Renal cortical epithelial cell (primary cell): ENCODE data around the gene MYO9A. TPM values are rescaled to one million over a fixed set of nuclear protein-coding genes. Genes with fewer than 3 reads are reported as not detected.
A peak's percentile ranks its signal among the peaks of the same experiment; 100 is the strongest.

Experiments
- DNase-seq: peaks from one replicate; pipeline ENCODE4 v3.0.0-alpha.2; 2011; ENCODE audit warnings: low read depth
- total RNA-seq: library from RNA; depleted of rRNA; stranded (reverse); fragments of >200 nt; gene quantifications from 2 replicates; pipeline ENCODE4 v1.2.3, GENCODE V29; 2014

Gene MYO9A
- total RNA-seq, 1 donor from 2014 or later, result 111 TPM

DNA sequence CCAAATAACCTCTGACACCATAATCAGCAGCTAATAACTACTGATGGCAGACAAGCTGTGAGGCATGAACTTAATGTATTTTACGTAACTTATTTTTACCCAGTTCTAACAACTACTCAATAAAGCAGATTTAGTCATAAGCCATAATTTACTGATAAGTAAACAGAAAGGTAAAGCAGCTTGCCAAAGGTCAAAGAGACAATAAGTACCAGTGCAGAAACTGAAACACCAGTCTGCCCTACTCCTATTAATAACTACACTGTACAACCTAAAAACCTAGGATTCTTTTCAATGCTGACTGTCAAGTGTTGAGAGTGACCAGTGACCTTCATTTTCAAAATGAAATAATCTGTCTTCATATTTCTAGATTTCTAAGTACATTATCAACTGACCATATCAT is 155.4 kb downstream of the MYO9A start:
- DNase-seq, result peak; percentile 8

- no peak for DNase-seq
Observed at GRCh38 chr15:71957026-71957425, 160.9 kb downstream of the MYO9A start.

DNA sequence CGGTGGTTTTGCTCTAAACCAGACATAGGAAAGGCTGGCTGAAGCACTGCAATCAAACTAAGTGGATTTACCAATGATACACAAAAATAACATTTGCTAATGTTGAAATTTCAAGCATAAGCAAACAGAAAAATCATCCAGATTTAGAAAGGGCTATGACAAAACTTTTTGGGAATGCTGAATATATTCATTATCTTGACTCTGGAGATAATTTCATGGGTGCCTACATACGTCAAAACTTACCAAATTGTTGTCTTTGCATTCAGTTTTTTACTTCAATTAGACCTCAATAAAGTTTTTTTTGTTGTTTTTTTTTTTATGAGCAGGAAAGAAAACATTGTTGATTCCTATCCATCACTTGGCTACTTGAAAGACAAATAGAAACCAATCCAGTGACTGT is 166.8 kb downstream of the MYO9A start:
- DNase-seq, result no peak

DNA sequence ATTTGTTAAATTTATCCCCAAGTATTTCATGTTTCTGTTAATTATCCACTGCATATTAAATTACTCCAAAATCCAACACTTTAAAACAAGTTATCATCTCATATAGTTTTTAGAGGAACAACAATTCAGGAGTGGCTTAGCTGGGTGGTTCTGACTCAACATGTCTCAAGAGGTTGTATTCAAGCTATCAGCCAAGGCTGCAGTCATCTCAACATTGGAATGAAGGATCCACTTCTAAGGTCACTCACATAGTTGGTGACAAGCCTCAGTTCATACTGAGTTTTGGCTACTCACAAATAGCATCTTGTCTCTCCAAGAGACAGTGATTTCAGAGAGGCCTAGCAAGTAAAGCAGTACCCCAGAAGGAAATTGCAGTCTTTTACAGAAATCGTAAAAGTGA is 172.9 kb downstream of the MYO9A start:
- no peak for DNase-seq

DNA sequence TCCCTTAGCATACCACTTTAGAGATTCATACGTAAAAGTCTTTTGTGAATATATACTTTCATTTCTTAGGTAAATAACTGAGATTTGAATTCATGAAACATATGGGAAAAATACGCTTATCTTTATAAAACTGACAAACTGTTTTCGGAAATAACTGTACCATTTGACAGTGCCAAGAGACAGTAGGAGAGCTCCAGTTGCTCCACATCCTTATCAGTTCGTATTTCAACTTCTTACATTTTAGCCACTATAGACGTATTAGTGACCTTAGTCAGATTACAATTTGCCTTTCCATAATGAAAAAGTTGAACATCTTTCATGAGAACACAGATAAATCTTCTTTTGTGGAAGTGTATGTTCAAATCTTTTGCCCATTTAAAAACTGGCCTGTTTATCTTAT is 174.1 kb downstream of the MYO9A start:
- no peak for DNase-seq

GRCh38 chr15:71939981-71940588 is 177.9 kb downstream of the MYO9A start:
- no peak for DNase-seq

DNA sequence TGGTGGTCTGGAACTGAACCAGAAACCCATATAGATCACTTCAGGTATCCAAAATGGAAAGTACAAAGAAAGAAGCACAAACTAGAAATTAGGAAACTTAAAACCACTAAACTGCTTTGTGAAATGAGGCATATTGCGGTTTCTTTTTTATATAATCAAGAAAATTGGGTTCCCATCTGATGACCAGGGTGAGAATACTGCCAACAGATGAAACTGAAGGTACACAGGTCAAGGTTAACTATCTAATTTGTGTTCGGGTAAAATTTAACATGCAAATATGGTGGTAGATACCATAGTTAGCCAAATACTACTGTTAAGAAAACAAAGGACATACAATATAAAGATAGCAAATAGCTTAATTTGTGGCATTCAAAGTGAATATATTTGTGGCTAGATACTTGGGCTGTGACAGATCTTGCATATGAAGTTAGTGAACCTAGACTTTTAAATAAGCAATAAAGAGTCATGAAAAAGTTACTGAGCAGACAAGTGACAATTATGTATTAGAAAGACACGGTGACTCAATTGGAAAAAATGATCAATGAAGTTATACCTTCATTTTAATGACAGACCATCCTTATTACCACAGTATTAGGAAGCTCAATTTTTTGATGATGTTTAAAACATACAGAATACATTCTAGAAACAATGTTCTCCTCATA is 180.2 kb downstream of the MYO9A start:
- DNase-seq, result no peak

GRCh38 chr15:71934446-71934845 is 183.5 kb downstream of the MYO9A start:
- DNase-seq, result no peak

DNA sequence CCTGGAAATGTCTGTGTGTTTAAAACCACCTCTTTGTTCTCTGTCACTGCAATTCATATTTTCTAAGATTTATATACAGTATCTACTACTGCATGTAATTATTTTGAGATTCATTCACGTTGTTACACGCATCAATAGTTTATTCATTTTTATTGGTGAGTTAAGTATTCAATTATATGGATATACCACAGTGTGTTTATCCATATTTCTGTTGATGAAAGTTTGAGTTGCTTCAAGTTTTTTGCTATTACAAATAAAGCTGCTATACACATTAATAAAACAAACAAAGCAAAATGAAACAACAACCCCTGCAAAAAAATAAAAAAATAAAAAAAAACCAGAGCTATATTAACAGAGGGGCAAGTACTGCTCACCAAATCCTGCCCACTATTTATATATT is 185.3 kb downstream of the MYO9A start:
- DNase-seq, result no peak

GRCh38 chr15:71931261-71931660 is 186.7 kb downstream of the MYO9A start:
- DNase-seq, result no peak

GRCh38 chr15:71925145-71925544 is 192.8 kb downstream of the MYO9A start:
- no peak for DNase-seq

- no peak for DNase-seq
Observed at GRCh38 chr15:71921191-71921590, 196.8 kb downstream of the MYO9A start.

DNA sequence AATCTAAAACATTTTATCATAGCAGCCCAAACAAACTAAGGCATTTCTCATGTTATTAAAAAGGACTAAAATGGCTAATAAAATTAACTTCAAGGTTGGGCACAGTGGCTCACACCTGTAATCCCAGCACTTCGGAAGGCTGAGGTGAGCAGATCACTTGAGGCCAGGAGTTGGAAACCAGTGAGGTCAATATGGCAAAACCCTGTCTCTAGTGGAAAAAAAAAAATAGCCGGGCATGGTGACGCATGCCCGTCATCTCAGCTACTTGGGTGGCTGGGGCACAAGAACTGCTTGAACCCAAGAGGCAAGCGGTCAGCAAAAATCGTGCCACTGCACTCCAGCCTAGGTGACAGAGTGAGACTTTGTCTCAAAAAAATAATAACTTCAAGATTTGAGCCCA is 197.4 kb downstream of the MYO9A start:
- no peak for DNase-seq

DNA sequence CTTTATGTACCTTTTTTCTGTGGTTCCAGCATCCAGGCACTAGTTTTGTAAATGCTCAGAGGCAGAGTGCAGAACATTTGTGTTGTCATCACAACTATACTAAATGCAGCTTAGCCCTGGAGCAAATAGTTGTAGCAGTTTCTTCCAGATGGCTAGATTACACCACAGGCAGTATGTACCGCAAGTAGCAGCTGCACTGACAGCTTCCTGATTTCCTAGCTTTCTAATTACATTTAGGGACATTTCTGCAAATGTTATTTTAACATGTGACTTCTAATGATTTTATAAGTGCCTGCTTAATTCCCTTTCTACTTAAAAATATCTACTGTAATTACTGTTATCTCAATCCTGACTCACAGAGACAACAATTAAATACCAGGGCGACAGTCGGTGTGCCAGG is 201.1 kb downstream of the MYO9A start:
- no peak for DNase-seq

DNA sequence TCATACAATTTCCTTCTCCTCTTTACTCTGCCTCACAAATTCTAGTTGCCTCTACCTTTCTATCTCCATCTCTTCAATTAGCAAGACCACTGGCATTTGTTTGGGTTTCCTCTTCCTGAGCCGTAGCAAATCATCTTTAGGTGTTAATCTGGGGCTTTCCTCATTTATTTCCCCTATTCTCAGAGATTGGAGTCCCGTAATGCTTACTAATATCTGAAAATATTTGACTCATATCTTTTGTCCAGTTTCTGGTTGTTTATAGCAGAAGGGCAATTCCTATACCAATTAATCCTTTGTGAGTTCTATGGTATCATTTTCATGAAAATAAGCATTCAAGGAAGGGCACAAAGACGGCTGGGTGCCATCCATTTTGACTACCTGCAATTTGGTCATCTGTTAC is 203.9 kb downstream of the MYO9A start:
- no peak for DNase-seq

GRCh38 chr15:71899674-71900073 is 218.3 kb downstream of the MYO9A start:
- DNase-seq, result no peak

GRCh38 chr15:71893691-71894090 is 224.3 kb downstream of the MYO9A start:
- no peak for DNase-seq

- no peak for DNase-seq
Observed at GRCh38 chr15:71892335-71892734, 225.6 kb downstream of the MYO9A start.

DNA sequence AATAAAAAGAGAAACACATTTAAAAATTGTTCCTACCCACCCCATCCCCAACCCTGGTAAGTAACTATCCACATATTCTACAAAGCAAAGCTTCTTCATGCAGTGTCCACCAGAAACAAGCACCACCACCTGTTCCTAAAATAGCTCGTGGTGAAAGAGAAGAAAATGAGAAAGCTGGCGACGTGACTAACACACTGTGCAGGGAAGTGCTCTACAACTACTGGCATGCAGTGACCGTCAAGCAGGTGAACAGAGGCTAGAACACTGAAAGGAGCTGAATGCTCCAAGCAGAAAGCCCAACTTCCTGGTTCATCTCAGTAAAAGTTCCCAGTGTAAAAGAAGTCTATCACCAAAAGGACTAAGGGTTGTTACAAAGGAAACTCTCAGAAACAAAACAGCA is 226.9 kb downstream of the MYO9A start:
- DNase-seq, result peak; percentile 33

GRCh38 chr15:71889947-71890346 is 228.0 kb downstream of the MYO9A start:
- no peak for DNase-seq

DNA sequence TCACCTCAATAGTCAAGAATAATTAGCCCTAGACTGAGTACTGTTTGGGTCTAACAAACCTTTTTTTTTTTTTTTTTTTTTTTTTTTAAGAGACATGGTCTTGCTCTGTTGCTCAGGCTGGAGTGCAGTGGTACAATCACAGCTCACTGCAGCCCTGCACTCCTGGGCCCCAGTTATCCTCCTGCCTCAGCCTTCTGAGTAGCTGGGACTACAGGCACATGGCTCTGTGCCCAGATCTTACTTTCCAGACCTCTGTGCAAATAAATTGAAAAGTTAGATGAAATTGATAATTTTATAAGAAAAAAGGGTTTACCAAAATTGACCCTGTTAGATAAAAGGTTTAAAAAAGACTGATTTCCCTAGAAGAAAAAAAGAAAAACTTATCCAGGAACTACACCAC is 228.6 kb downstream of the MYO9A start:
- DNase-seq, result no peak

DNA sequence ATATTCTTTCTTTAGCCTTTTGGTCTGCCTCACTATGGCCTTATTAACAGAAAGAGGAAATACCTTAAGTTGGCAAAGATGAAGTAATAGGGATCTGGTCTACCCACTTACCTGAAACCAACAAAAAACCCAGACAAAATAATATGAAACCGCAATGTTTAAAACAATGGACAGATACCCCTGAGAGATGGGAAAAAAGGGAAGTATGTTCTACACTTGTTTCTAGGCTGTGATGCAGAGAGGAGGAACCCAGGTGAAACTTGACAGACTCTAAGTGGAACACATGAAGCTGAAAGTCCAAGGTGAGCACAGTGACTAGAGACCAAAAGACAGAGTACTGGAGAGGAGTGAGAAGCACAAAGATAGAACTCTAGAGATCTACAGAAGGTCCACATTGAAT is 229.2 kb downstream of the MYO9A start:
- DNase-seq, result no peak

DNA sequence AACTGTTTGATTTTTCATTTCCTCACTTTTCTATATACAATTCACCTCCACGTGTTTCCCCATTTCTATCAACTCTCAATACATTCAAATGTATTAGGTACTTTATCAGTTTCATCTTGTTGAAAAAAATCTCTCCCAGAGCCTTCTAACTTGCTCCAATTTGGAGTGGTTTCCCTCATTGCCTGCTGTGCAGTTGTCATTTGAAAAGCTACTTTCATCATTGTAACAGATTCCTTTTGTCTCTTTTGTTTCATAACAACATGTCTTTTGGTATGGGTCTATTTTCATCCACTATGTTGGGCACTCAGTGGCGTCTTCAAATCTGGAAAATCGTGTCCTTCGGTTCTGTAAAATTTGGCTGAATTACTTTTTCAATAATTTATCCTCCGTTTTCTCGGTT is 232.6 kb downstream of the MYO9A start:
- no peak for DNase-seq

- no peak for DNase-seq
Observed at GRCh38 chr15:71883447-71883846, 234.5 kb downstream of the MYO9A start.
